Transverse colon (tissue), 4 donors: ENCODE results near the gene LCMT1. TPM values are rescaled to one million over a fixed set of nuclear protein-coding genes. Genes with fewer than 3 reads are reported as not detected.
"Not testable (repeated sequence)": the region's sequence is repeated elsewhere in the genome, so short reads cannot be mapped to it uniquely, and the experiment has no call there.

Experiments used
- DNase-seq: peaks from one replicate; pipeline ENCODE4 v3.0.0-alpha.2; 2019
- H3K27ac ChIP-seq, 4 donors: fragments of 200-600 bp; sonication (generic); 2 replicates each; pipeline ENCODE4 v1.5.1; 2016 to 2018; ENCODE audit warnings: inconsistent platforms in 4 of 4
- H3K27me3 ChIP-seq: fragments of 200-600 bp; sonication (generic); 2 replicates; pipeline ENCODE4 v1.5.1; 2017; ENCODE audit warnings: inconsistent platforms
- H3K36me3 ChIP-seq, 4 donors: fragments of 200-600 bp; sonication (generic); 2 replicates each; pipeline ENCODE4 v1.5.1; 2017 to 2019; ENCODE audit warnings: inconsistent platforms in 4 of 4
- H3K4me1 ChIP-seq, 4 donors: fragments of 200-600 bp; sonication (generic); 2 replicates each; pipeline ENCODE4 v1.5.1; 2017 to 2020; ENCODE audit warnings: inconsistent platforms in 4 of 4
- H3K4me3 ChIP-seq, 4 donors: fragments of 200-600 bp; sonication (generic); 1 replicate in 1 of 4; 2 replicates in 3 of 4; pipeline versions ENCODE4 v1.5.1 to v1.6.1; 2017 to 2019; ENCODE audit warnings: inconsistent platforms in 4 of 4
- H3K9me3 ChIP-seq, 2 donors: fragments of 200-600 bp; sonication (generic); 2 replicates each; pipeline ENCODE4 v1.5.1; 2017 to 2019; ENCODE audit warnings: inconsistent platforms in 2 of 2
- CTCF ChIP-seq, 5 experiments: fragments of 200-600 bp in 3 of 5; fragments of 450-650 bp in 2 of 5; sonication (generic) in 3 of 5; IDR thresholded peaks; 1 replicate in 2 of 5; 2 replicates in 3 of 5; pipeline ENCODE4 v1.5.1; 2016 to 2017; ENCODE audit warnings: antibody characterized with exemption in 5 of 5, inconsistent platforms in 3 of 5, mild to moderate bottlenecking in 2 of 5, moderate library complexity in 1 of 5
- EP300 ChIP-seq: sonication (generic); formaldehyde crosslinking; IDR thresholded peaks from one replicate; pipeline ENCODE4 v1.6.1; 2017; ENCODE audit warnings: antibody characterized with exemption, low read depth
- POLR2A ChIP-seq: fragments of 450-650 bp; IDR thresholded peaks from one replicate; pipeline ENCODE4 v1.6.1; 2016; ENCODE audit warnings: antibody characterized with exemption, mild to moderate bottlenecking, moderate library complexity
- POLR2AphosphoS5 ChIP-seq, 3 donors: sonication (generic); formaldehyde crosslinking; IDR thresholded peaks; one replicate each; pipeline ENCODE4 v1.6.1; 2016; ENCODE audit warnings: antibody characterized with exemption in 3 of 3
- WGBS, 2 donors: methylation state at CpG; one replicate each; pipeline ENCODE4 v1.1.5; 2018; ENCODE audit warnings: low coverage in 1 of 2; 5-methylcytosine and 5-hydroxymethylcytosine counted together
- in situ Hi-C, 4 donors: fragments of 200-750 bp; cut with MboI; loops; one replicate each; pipeline versions ENCODE4 v1.15.0 to v1.15.1; 2017; ENCODE audit warnings: low sequenced_read_pairs in 3 of 4, low pct_ligation_motif_present in 1 of 4, low pct_unique_long_range_greater_than_20kb in 1 of 4
- intact Hi-C: fragments of 100-400 bp; cut with DNase I; formaldehyde crosslinking; loops from one replicate; pipeline ENCODE4 v1.15.1; 2023; ENCODE audit warnings: low total_unique reads
- total RNA-seq, 4 donors: library from RNA; depleted of rRNA; stranded (reverse); fragments of >200 nt; gene quantifications; one replicate each; pipeline ENCODE4 v1.1.0, GENCODE V29; 2016

LCMT1 gene
- total RNA-seq, 4 donors from 2014 or later = 23.5 to 53.7 (median 43.6) TPM

- in situ Hi-C loops = no loop called here
- TF ChIP-seq POLR2A (no peak), POLR2AphosphoS5 (IDR thresholded peaks at IDR 0.05) (no peak), CTCF (IDR thresholded peaks at IDR 0.05) (no peak), EP300 (no peak)
Observed at GRCh38 chr16:25165284-25165683, 53.7 kb downstream of the LCMT1 start.

GRCh38 chr16:25167920-25168319 is 56.4 kb downstream of the LCMT1 start:
- H3K27me3 ChIP-seq, H3K27ac ChIP-seq, DNase-seq, H3K9me3 ChIP-seq, H3K4me1 ChIP-seq, H3K4me3 ChIP-seq, in situ Hi-C loops, intact Hi-C loops: not testable (repeated sequence)
- 84 to 96% methylated on average over 5 to 9 of the region's 9 CpGs for WGBS, 2 donors
- peaks cover 0 to 70% (median 27%) of the 10 kb centered on the region in 4 donors for H3K36me3 ChIP-seq

More at GRCh38 chr16:25165284-25165683, 53.7 kb downstream of the LCMT1 start:
- Histone ChIP-seq H3K9me3 (no peaks in the 10 kb centered on the region), H3K4me3 (no peak overlapping the region), H3K36me3 (peaks cover 0 to 56% (median 22%) of the 10 kb centered on the region in 4 donors), H3K27me3 (no peaks in the 10 kb centered on the region), H3K4me1 (no peaks in the 10 kb centered on the region), H3K27ac (no peak overlapping the region)
- WGBS, 2 donors = 73 to 80% methylated on average over 5 of the region's 5 CpGs
- intact Hi-C loops = no loop called here
- no peak for DNase-seq

GRCh38 chr16:25171390-25171789 is 59.8 kb downstream of the LCMT1 start:
- H3K9me3 ChIP-seq = no peaks in the 10 kb centered on the region
- no peak for DNase-seq
- H3K27ac ChIP-seq = no peak overlapping the region
- no peaks in the 10 kb centered on the region for H3K27me3 ChIP-seq
- H3K36me3 ChIP-seq = peaks cover 0 to 58% (median 26%) of the 10 kb centered on the region in 4 donors
- H3K4me1 ChIP-seq = no peaks in the 10 kb centered on the region
- 84 to 93% methylated on average over 5 of the region's 5 CpGs for WGBS, 2 donors
- intact Hi-C loops = no loop called here
- no peak overlapping the region for H3K4me3 ChIP-seq
- TF ChIP-seq EP300 (no peak), POLR2AphosphoS5 (IDR thresholded peaks at IDR 0.05) (no peak), POLR2A (no peak), CTCF (IDR thresholded peaks at IDR 0.05) (no peak)
- in situ Hi-C loops = no loop called here

- H3K9me3 ChIP-seq = no peaks in the 10 kb centered on the region
- H3K27ac ChIP-seq = no peak overlapping the region
- no peaks in the 10 kb centered on the region for H3K27me3 ChIP-seq
- TF ChIP-seq EP300 (no peak), POLR2AphosphoS5 (IDR thresholded peaks at IDR 0.05) (no peak), CTCF (IDR thresholded peaks at IDR 0.05) (no peak), POLR2A (no peak)
- H3K4me3 ChIP-seq = no peak overlapping the region
- in situ Hi-C loops (no loop called here), intact Hi-C loops (no loop called here)
- H3K36me3 ChIP-seq = peaks cover 0 to 45% (median 20%) of the 10 kb centered on the region in 4 donors
- WGBS, 2 donors = 95% methylated on average over 8 of the region's 8 CpGs; no CpG with 5 or more reads in 1 of the 2 donors
- DNase-seq = no peak
- peaks cover 0 to 11% (median 5%) of the 10 kb centered on the region in 4 donors for H3K4me1 ChIP-seq
Observed at GRCh38 chr16:25172831-25173230, 61.3 kb downstream of the LCMT1 start.

GRCh38 chr16:25174285-25174684 is 62.7 kb downstream of the LCMT1 start:
- no peaks in the 10 kb centered on the region for H3K9me3 ChIP-seq
- in situ Hi-C loops (no loop called here), intact Hi-C loops (no loop called here)
- WGBS, 2 donors = 95 to 96% methylated on average over 2 of the region's 2 CpGs
- H3K4me3 ChIP-seq = no peak overlapping the region
- H3K36me3 ChIP-seq = peaks cover 0 to 34% (median 17%) of the 10 kb centered on the region in 4 donors
- peaks cover 0 to 21% (median 11%) of the 10 kb centered on the region in 4 donors for H3K4me1 ChIP-seq
- TF ChIP-seq POLR2A (no peak), EP300 (no peak), CTCF (IDR thresholded peaks at IDR 0.05) (no peak), POLR2AphosphoS5 (IDR thresholded peaks at IDR 0.05) (no peak)
- H3K27ac ChIP-seq = no peak overlapping the region
- no peak for DNase-seq
- no peaks in the 10 kb centered on the region for H3K27me3 ChIP-seq
